GM23248 (cell line): ENCODE results near the gene ZNF213.

Experiments used
- EZH2 ChIP-seq: fragments of 200-600 bp; sonication (generic); IDR thresholded peaks from 2 replicates; pipeline ENCODE4 v1.6.1; 2018; ENCODE audit warnings: antibody characterized with exemption, mild to moderate bottlenecking; ENCODE audit not compliant: insufficient read depth, poor library complexity, severe bottlenecking
- EZH2phosphoT487 ChIP-seq: fragments of 200-600 bp; sonication (generic); IDR thresholded peaks from 2 replicates; pipeline ENCODE4 v1.6.1; 2018; ENCODE audit warnings: antibody characterized with exemption, moderate library complexity, mild to moderate bottlenecking, low read depth; ENCODE audit not compliant: insufficient read depth

- TF ChIP-seq EZH2, result no peak
- TF ChIP-seq EZH2phosphoT487, result no peak
These were observed 985 bp upstream of the ZNF213 start for GRCh38 chr16:3133844-3134243.
